Peyer's patch (tissue), 4 donors: ENCODE measurements around the gene HNRNPA3. TPM values are rescaled to one million over a fixed set of nuclear protein-coding genes. Genes with fewer than 3 reads are reported as not detected.

ENCODE experiments used
- DNase-seq, 3 donors: peaks; one replicate each; pipeline ENCODE4 v3.0.0-alpha.2; 2017 to 2019
- H3K27ac ChIP-seq, 4 donors: fragments of 200-600 bp; sonication (generic); one replicate each; pipeline ENCODE4 v1.5.1; 2016 to 2019
- H3K27me3 ChIP-seq, 2 donors: fragments of 200-600 bp; sonication (generic); one replicate each; pipeline ENCODE4 v1.5.1; 2019
- H3K36me3 ChIP-seq, 3 donors: fragments of 200-600 bp; sonication (generic); one replicate each; pipeline ENCODE4 v1.5.1; 2016 to 2019
- H3K4me1 ChIP-seq, 4 donors: fragments of 200-600 bp; sonication (generic); one replicate each; pipeline ENCODE4 v1.5.1; 2016 to 2019
- H3K4me3 ChIP-seq, 4 donors: fragments of 200-600 bp; sonication (generic); 1 replicate in 3 of 4; 2 replicates in 1 of 4; pipeline ENCODE4 v1.5.1; 2016 to 2019; ENCODE audit warnings: mild to moderate bottlenecking in 1 of 4
- H3K9me3 ChIP-seq, 4 donors: fragments of 200-600 bp; sonication (generic); one replicate each; pipeline ENCODE4 v1.5.1; 2016 to 2019; ENCODE audit warnings: mild to moderate bottlenecking in 1 of 4
- POLR2A ChIP-seq, 2 donors: fragments of 450-650 bp; IDR thresholded peaks; one replicate each; pipeline ENCODE4 v1.5.1; 2017; ENCODE audit warnings: antibody characterized with exemption in 2 of 2, mild to moderate bottlenecking in 2 of 2, moderate library complexity in 2 of 2
- total RNA-seq, 4 donors: library from RNA; depleted of rRNA; stranded (reverse); fragments of >200 nt; gene quantifications; one replicate each; pipeline ENCODE4 v1.1.0, GENCODE V29; 2016
- TF ChIP-seq, protein P1 (sequence below), 6 experiments: fragments of 450-650 bp in 4 of 6; fragments of 200-600 bp in 2 of 6; sonication (generic) in 1 of 6; IDR thresholded peaks; one replicate each; pipeline ENCODE4 v1.5.1; 2017 to 2019; ENCODE audit warnings: antibody characterized with exemption in 6 of 6, mild to moderate bottlenecking in 3 of 6, moderate library complexity in 1 of 6

Gene HNRNPA3
- total RNA-seq, 4 donors from 2014 or later: 40.8 to 112 (median 60.5) TPM

DNA sequence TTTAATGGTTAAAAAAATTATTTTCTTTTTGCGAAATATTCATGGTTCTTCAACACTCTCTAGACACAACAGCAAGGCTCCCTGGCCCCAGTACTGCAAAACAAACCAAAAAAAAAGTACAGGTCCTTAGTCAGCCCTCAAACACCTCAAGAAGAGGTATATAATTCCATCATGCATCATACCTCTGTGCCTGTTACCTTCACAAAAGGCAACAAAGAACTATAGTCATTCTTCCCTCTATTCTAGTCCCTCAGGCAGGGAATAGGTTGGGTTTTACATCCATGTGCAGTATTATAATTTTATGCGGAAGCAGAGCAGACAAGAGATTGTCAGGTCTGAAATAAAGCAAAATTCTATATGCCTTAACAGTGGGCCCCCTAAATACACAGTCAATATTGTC is 43.4 kb downstream of the HNRNPA3 start:
- no peaks in the 10 kb centered on the region for H3K36me3 ChIP-seq
- H3K9me3 ChIP-seq: no peaks in the 10 kb centered on the region
- DNase-seq: no peak
- H3K27me3 ChIP-seq: no peaks in the 10 kb centered on the region
- no peak overlapping the region for H3K27ac ChIP-seq
- peaks cover 8 to 82% (median 39%) of the 10 kb centered on the region in 4 donors for H3K4me1 ChIP-seq
- no peak for TF ChIP-seq POLR2A (IDR thresholded peaks at IDR 0.05)
- TF ChIP-seq, protein P1, sequence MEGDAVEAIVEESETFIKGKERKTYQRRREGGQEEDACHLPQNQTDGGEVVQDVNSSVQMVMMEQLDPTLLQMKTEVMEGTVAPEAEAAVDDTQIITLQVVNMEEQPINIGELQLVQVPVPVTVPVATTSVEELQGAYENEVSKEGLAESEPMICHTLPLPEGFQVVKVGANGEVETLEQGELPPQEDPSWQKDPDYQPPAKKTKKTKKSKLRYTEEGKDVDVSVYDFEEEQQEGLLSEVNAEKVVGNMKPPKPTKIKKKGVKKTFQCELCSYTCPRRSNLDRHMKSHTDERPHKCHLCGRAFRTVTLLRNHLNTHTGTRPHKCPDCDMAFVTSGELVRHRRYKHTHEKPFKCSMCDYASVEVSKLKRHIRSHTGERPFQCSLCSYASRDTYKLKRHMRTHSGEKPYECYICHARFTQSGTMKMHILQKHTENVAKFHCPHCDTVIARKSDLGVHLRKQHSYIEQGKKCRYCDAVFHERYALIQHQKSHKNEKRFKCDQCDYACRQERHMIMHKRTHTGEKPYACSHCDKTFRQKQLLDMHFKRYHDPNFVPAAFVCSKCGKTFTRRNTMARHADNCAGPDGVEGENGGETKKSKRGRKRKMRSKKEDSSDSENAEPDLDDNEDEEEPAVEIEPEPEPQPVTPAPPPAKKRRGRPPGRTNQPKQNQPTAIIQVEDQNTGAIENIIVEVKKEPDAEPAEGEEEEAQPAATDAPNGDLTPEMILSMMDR (IDR thresholded peaks at IDR 0.05): no peak
- H3K4me3 ChIP-seq: no peak overlapping the region

- Histone ChIP-seq H3K9me3 (no peaks in the 10 kb centered on the region), H3K27me3 (no peaks in the 10 kb centered on the region), H3K36me3 (no peaks in the 10 kb centered on the region), H3K27ac (peak overlapping the region in 1 of 4 donors; percentile 38), H3K4me1 (peaks cover 8 to 82% (median 39%) of the 10 kb centered on the region in 4 donors), H3K4me3 (no peak overlapping the region)
- TF ChIP-seq, protein P1 (IDR thresholded peaks at IDR 0.05): no peak
- DNase-seq: no peak
These were observed 44.1 kb downstream of the HNRNPA3 start for GRCh38 chr2:177256695-177257094.

DNA sequence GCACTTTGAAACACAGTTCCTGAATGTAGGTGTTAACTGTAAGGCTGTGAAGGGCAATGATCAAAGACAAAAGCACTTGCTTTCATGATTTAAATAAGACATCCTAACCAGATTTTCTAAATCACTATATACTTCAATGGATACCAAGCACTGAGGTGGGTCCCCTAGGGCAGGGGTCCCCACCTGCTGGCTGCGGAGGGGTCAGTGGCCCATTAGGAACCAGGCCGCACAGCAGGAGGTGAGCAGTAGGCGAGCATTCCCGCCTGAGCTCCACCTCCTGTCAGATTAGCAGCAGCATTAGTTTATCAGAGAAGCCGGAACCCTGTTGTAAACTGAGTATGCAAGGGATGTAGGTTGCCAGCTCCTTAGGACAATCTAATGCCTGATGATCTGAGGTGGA is 44.9 kb downstream of the HNRNPA3 start:
- peak overlapping the region in 1 of 4 donors; percentile 38 for H3K27ac ChIP-seq
- DNase-seq: no peak
- no peaks in the 10 kb centered on the region for H3K27me3 ChIP-seq
- H3K4me1 ChIP-seq: peaks cover 8 to 75% (median 38%) of the 10 kb centered on the region in 4 donors
- H3K4me3 ChIP-seq: no peak overlapping the region
- no peaks in the 10 kb centered on the region for H3K9me3 ChIP-seq
- H3K36me3 ChIP-seq: no peaks in the 10 kb centered on the region
- TF ChIP-seq POLR2A (IDR thresholded peaks at IDR 0.05): no peak
- TF ChIP-seq, protein P1 (IDR thresholded peaks at IDR 0.05): no peak

GRCh38 chr2:177258059-177258458 is 45.5 kb downstream of the HNRNPA3 start:
- no peak for DNase-seq
- H3K9me3 ChIP-seq: no peaks in the 10 kb centered on the region
- TF ChIP-seq, protein P1 (IDR thresholded peaks at IDR 0.05): no peak
- TF ChIP-seq POLR2A (IDR thresholded peaks at IDR 0.05): no peak
- H3K27me3 ChIP-seq: no peaks in the 10 kb centered on the region
- H3K4me1 ChIP-seq: peaks cover 8 to 69% (median 33%) of the 10 kb centered on the region in 4 donors
- H3K4me3 ChIP-seq: no peak overlapping the region
- no peak overlapping the region for H3K27ac ChIP-seq
- H3K36me3 ChIP-seq: no peaks in the 10 kb centered on the region

- TF ChIP-seq POLR2A (IDR thresholded peaks at IDR 0.05): no peak
- TF ChIP-seq, protein P1 (IDR thresholded peaks at IDR 0.05): no peak
- Histone ChIP-seq H3K36me3 (no peaks in the 10 kb centered on the region), H3K27ac (no peak overlapping the region), H3K4me3 (peak overlapping the region in 1 of 4 donors; percentile 20), H3K27me3 (no peaks in the 10 kb centered on the region), H3K9me3 (no peaks in the 10 kb centered on the region), H3K4me1 (peaks cover 8 to 49% (median 21%) of the 10 kb centered on the region in 4 donors)
- DNase-seq: no peak
These were observed 47.8 kb downstream of the HNRNPA3 start for GRCh38 chr2:177260379-177260778.
